ENCODE measurements around the gene CACNB2.

DNA sequence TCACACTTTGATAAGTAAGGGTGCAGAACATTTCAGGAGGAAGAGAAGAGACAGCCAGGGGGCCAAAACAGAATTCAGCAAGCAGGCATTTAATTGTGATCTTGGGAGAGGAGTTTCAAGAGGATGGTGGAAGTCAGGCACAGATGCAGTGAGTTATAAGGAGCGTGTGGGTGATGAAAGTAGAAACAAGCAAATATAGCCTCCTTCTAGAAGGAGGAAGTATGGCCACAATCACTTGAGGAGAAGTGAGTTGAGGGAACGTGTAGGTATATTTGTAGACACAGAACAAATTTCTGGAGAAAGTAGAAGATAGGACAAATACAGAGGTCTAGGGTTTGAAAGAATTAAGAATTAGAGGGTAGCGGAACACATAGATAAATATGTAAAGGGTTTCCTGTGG lies 165.8 kb downstream of the CACNB2 start:
- TF ChIP-seq CTCF (IDR thresholded peaks at IDR 0.05; ENCODE audit: low read depth, low read length) (no peak), EZH2phosphoT487 (IDR thresholded peaks at IDR 0.05; ENCODE audit: low read depth) (no peak)
